A172 (cell line): Measurements from ENCODE around the gene CFAP221. TPM values are rescaled to one million over a fixed set of nuclear protein-coding genes. Genes with fewer than 3 reads are reported as not detected.
A peak's percentile ranks its signal among the peaks of the same experiment; 100 is the strongest.

Experiments used
- DNase-seq: peaks from one replicate; pipeline ENCODE4 v3.0.0-alpha.2; 2015; ENCODE audit warnings: low spot score
- total RNA-seq: library from RNA; depleted of rRNA; stranded (reverse); fragments of >200 nt; shearing (Covaris generic); gene quantifications from 2 replicates; pipeline ENCODE4 v1.2.3, GENCODE V29; 2014

Gene CFAP221
- total RNA-seq, 1 experiment from 2014 or later = 0.22 TPM

- DNase-seq = peak; percentile 39
Observed at GRCh38 chr2:119644186-119644585, 99.9 kb downstream of the CFAP221 start.

GRCh38 chr2:119645173-119645855 lies 101.1 kb downstream of the CFAP221 start:
- peak; percentile 57 for DNase-seq

GRCh38 chr2:119646149-119646548 lies 101.9 kb downstream of the CFAP221 start:
- no peak for DNase-seq

GRCh38 chr2:119647440-119648169 lies 103.4 kb downstream of the CFAP221 start:
- DNase-seq = peak; percentile 74

- DNase-seq = peak; percentile 18
Observed at GRCh38 chr2:119649364-119649917, 105.2 kb downstream of the CFAP221 start.

- DNase-seq = no peak
Observed at GRCh38 chr2:119650206-119650605, 106.0 kb downstream of the CFAP221 start.

- no peak for DNase-seq
Observed at GRCh38 chr2:119650846-119651370, 106.7 kb downstream of the CFAP221 start.

- DNase-seq = no peak
Observed at GRCh38 chr2:119657466-119658145, 113.4 kb downstream of the CFAP221 start.

- DNase-seq = peak; percentile 38
Observed at GRCh38 chr2:119659601-119660342, 115.5 kb downstream of the CFAP221 start.

GRCh38 chr2:119660343-119660658 lies 116.1 kb downstream of the CFAP221 start:
- DNase-seq = no peak

GRCh38 chr2:119662297-119662696 lies 118.0 kb downstream of the CFAP221 start:
- DNase-seq = no peak

- DNase-seq = no peak
Observed at GRCh38 chr2:119668546-119668945, 124.3 kb downstream of the CFAP221 start.

GRCh38 chr2:119671016-119671415 lies 126.8 kb downstream of the CFAP221 start:
- no peak for DNase-seq

GRCh38 chr2:119671752-119672151 lies 127.5 kb downstream of the CFAP221 start:
- DNase-seq = no peak

- DNase-seq = no peak
Observed at GRCh38 chr2:119672161-119672862, 128.1 kb downstream of the CFAP221 start.

- DNase-seq = no peak
Observed at GRCh38 chr2:119673796-119674195, 129.5 kb downstream of the CFAP221 start.

GRCh38 chr2:119674711-119675500 lies 130.7 kb downstream of the CFAP221 start:
- no peak for DNase-seq

GRCh38 chr2:119678021-119678656 lies 133.9 kb downstream of the CFAP221 start:
- DNase-seq = no peak

- no peak for DNase-seq
Observed at GRCh38 chr2:119679526-119679837, 135.2 kb downstream of the CFAP221 start.

GRCh38 chr2:119679846-119680245 lies 135.6 kb downstream of the CFAP221 start:
- no peak for DNase-seq
